Lung (tissue), 12 donors: Measurements from ENCODE around the gene RAB32. TPM values are rescaled to one million over a fixed set of nuclear protein-coding genes. Genes with fewer than 3 reads are reported as not detected.
"Not testable (repeated sequence)": the region's sequence is repeated elsewhere in the genome, so short reads cannot be mapped to it uniquely, and the experiment has no call there.

Source experiments
- ATAC-seq: fragments of 200-7000 bp; cut with Tn5 transposase; one replicate; pipeline ENCODE4 v1.9.1; 2020; ENCODE audit warnings: moderate number of reproducible peaks; ENCODE audit not compliant: insufficient read depth, low FRiP score
- DNase-seq, 3 donors: peaks; one replicate each; pipeline ENCODE4 v3.0.0-alpha.2; 2013 to 2017
- H3K27ac ChIP-seq, 2 donors: one replicate each; pipeline ENCODE4 v1.5.1; 2013; ENCODE audit warnings: mild to moderate bottlenecking in 2 of 2, moderate library complexity in 2 of 2, control low read depth in 1 of 2, inconsistent platforms in 1 of 2, low read depth in 1 of 2, low read length in 1 of 2
- H3K27me3 ChIP-seq, 3 donors: one replicate each; pipeline ENCODE4 v1.5.1; 2013; ENCODE audit warnings: low read length in 2 of 3; ENCODE audit not compliant: control insufficient read depth in 3 of 3, insufficient read depth in 3 of 3
- H3K36me3 ChIP-seq, 4 donors: one replicate each; pipeline ENCODE4 v1.5.1; 2013; ENCODE audit warnings: low read length in 4 of 4, mild to moderate bottlenecking in 1 of 4, moderate library complexity in 1 of 4; ENCODE audit not compliant: control insufficient read depth in 4 of 4, insufficient read depth in 4 of 4
- H3K4me1 ChIP-seq, 5 donors: one replicate each; pipeline ENCODE4 v1.5.1; 2013; ENCODE audit warnings: low read length in 5 of 5, mild to moderate bottlenecking in 2 of 5, moderate library complexity in 1 of 5; ENCODE audit not compliant: control insufficient read depth in 5 of 5, insufficient read depth in 5 of 5
- H3K4me3 ChIP-seq: one replicate; pipeline ENCODE4 v1.5.1; 2013; ENCODE audit warnings: mild to moderate bottlenecking, control low read depth, moderate library complexity
- H3K9ac ChIP-seq, 2 donors: one replicate each; pipeline ENCODE4 v1.5.1; 2013; ENCODE audit warnings: low read length in 2 of 2, control low read depth in 1 of 2; ENCODE audit not compliant: insufficient read depth in 1 of 2
- H3K9me3 ChIP-seq, 4 donors: one replicate each; pipeline ENCODE4 v1.5.1; 2013; ENCODE audit warnings: low read length in 3 of 4, mild to moderate bottlenecking in 1 of 4, moderate library complexity in 1 of 4; ENCODE audit not compliant: control insufficient read depth in 4 of 4, insufficient read depth in 3 of 4
- WGBS, 2 donors: extraction: QIAGEN DNeasy Blood & Tissue Kit; methylation state at CpG; one replicate each; pipeline ENCODE4 v1.1.7; 2013; 5-methylcytosine and 5-hydroxymethylcytosine counted together
- polyA plus RNA-seq, 2 donors: library from polyadenylated mRNA; stranded (reverse); fragments of 200-250 nt; gene quantifications; one replicate each; pipeline ENCODE4 v1.2.1, GENCODE V29; 2013
- total RNA-seq, 2 donors: library from RNA; depleted of rRNA in 1 of 2; stranded (reverse); fragments of >200 nt in 1 of 2; gene quantifications; one replicate each; pipeline ENCODE4 v1.2.1, GENCODE V29; 2014 to 2021
- TF ChIP-seq, protein P1 (sequence below): IDR thresholded peaks from 2 replicates; pipeline ENCODE4 v1.5.1; 2012; ENCODE audit warnings: mild to moderate bottlenecking; ENCODE audit errors: control extremely low read depth, extremely low read depth
- donor health status: control.
- donor health status: control.
- donor health status: Bipolar disorder and iron deficiency.
- donor health status: healthy.
- donor health status: DM: yes; HTN: yes; CAD: no.

RAB32 gene
- total and polyA plus RNA-seq, 4 donors = 21.3 to 63.2 (median 26.2) TPM

DNA sequence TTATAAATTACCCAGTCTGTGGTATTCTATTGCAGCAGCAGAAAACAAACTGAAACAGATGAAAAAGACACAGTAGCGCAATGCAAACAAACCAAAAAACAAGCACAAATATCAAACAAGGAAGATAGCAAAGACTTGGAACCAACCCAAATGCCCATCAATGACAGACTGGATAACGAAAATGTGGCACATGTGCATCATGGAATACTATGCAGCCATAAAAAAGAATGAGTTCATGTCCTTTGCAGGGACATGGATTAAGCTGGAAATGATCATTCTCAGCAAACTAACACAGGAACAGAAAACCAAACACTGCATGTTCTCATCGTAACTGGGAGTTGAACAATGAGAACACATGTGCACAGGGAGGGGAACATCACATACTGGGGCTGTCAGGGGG, 25.0 kb downstream of the RAB32 start:
- not testable (repeated sequence) for H3K9ac ChIP-seq, H3K27ac ChIP-seq, DNase-seq, H3K9me3 ChIP-seq, ATAC-seq, H3K27me3 ChIP-seq, H3K4me1 ChIP-seq, H3K36me3 ChIP-seq, H3K4me3 ChIP-seq
- WGBS, 2 donors = 84 to 93% methylated on average over 3 of the region's 3 CpGs

DNA sequence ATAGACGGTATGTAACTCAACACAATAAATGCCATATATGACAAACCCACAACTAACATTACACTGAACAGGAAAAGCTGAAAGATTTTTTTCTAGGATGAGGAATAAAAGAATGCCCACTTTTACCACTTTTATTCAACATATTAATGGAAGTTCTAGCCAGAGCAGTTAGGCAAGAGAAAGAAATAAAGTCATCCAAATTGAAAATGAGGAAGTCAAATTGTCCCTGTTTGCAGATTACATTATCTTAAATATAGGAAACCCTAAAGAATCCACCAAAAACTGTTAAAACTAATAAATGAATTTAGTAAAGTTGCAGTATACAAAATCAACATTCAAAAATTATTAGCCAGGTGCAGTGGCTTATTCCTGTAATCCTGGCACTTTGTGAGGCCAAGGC, 30.6 kb downstream of the RAB32 start:
- Histone ChIP-seq H3K4me1 (no peaks in the 10 kb centered on the region), H3K36me3 (no peaks in the 10 kb centered on the region), H3K4me3 (no peak overlapping the region), H3K27me3 (no peaks in the 10 kb centered on the region), H3K9ac (no peak overlapping the region), H3K9me3 (peaks cover 0 to 8% (median 4%) of the 10 kb centered on the region in 4 donors), H3K27ac (no peak overlapping the region)
- ATAC-seq (no peak), DNase-seq (no peak)
- WGBS, 2 donors = 95% methylated on average over 1 of the region's 1 CpG
- TF ChIP-seq, protein P1, sequence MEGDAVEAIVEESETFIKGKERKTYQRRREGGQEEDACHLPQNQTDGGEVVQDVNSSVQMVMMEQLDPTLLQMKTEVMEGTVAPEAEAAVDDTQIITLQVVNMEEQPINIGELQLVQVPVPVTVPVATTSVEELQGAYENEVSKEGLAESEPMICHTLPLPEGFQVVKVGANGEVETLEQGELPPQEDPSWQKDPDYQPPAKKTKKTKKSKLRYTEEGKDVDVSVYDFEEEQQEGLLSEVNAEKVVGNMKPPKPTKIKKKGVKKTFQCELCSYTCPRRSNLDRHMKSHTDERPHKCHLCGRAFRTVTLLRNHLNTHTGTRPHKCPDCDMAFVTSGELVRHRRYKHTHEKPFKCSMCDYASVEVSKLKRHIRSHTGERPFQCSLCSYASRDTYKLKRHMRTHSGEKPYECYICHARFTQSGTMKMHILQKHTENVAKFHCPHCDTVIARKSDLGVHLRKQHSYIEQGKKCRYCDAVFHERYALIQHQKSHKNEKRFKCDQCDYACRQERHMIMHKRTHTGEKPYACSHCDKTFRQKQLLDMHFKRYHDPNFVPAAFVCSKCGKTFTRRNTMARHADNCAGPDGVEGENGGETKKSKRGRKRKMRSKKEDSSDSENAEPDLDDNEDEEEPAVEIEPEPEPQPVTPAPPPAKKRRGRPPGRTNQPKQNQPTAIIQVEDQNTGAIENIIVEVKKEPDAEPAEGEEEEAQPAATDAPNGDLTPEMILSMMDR = no peak

DNA sequence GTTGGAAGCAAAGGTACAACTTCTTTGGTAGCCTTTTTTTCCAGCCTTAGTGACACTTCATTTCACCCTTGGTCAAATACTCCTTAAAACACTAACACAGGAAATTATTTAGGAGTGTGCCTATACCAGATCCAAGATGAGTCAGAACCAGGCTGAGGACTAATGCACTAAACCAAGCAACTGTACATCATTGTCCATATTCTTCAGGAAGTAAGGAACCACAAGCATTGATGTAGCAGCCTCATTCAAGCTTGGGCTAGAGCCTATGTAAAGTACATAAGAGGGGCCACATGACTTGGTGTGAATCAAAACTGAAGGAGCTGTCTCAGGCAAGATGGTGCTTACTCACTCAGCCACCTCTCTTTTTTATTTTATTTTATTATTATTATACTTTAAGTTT, 34.4 kb downstream of the RAB32 start:
- H3K36me3 ChIP-seq = no peaks in the 10 kb centered on the region
- H3K27ac ChIP-seq = no peak overlapping the region
- no peak for ATAC-seq
- H3K9me3 ChIP-seq = peaks cover 0 to 4% (median 3%) of the 10 kb centered on the region in 4 donors
- no peak overlapping the region for H3K4me3 ChIP-seq
- TF ChIP-seq, protein P1 = no peak
- H3K27me3 ChIP-seq = no peaks in the 10 kb centered on the region
- H3K9ac ChIP-seq = no peak overlapping the region
- no peak for DNase-seq
- peaks cover 0 to 2% (median 0%) of the 10 kb centered on the region in 5 donors for H3K4me1 ChIP-seq

DNA sequence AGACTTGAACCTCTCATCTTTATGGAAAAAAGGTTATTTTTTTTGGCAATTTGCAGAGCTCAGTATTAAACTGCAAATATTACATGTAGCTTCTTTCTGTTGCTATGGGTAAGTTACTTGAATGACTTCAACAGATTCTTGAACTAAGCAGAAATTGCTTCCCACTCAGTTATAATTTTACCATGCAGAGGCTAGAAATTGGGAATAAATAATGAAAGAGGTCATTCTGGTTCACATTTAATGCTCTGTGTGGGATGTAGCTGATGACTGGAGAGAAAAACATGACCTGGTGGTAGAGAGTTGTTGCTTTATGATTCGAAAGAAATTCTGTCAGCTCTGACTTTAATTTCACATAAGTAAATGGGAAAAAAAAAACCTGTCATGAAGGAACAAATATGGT, 38.3 kb downstream of the RAB32 start:
- Histone ChIP-seq H3K9ac (no peak overlapping the region), H3K4me3 (no peak overlapping the region), H3K27ac (no peak overlapping the region), H3K36me3 (no peaks in the 10 kb centered on the region), H3K4me1 (peaks cover 0 to 2% (median 0%) of the 10 kb centered on the region in 5 donors), H3K27me3 (no peaks in the 10 kb centered on the region), H3K9me3 (peaks cover 0 to 2% (median 0%) of the 10 kb centered on the region in 4 donors)
- TF ChIP-seq, protein P1 = no peak
- ATAC-seq (no peak), DNase-seq (no peak)
- WGBS, 2 donors = 77 to 81% methylated on average over 1 of the region's 1 CpG
